HepG2 (cell line): ENCODE results near the gene CLEC16A. TPM values are rescaled to one million over a fixed set of nuclear protein-coding genes. Genes with fewer than 3 reads are reported as not detected.

Experiments
- BORCS8-MEF2B ChIP-seq: sonication (generic); formaldehyde crosslinking; IDR thresholded peaks from 2 replicates; pipeline ENCODE4 v1.8.0; 2022; ENCODE audit warnings: mild to moderate bottlenecking, missing genetic modification reagents
- FOXK1 ChIP-seq: sonication (generic); formaldehyde crosslinking; IDR thresholded peaks from 2 replicates; pipeline ENCODE4 v1.4.0; 2020; ENCODE audit warnings: low read depth, missing genetic modification reagents, borderline replicate concordance
- GMEB1 ChIP-seq: sonication (generic); formaldehyde crosslinking; IDR thresholded peaks from 2 replicates; pipeline ENCODE4 v1.5.1; 2020; ENCODE audit warnings: missing genetic modification reagents, mild to moderate bottlenecking, borderline replicate concordance
- HIVEP1 ChIP-seq: sonication (generic); formaldehyde crosslinking; IDR thresholded peaks from 2 replicates; pipeline ENCODE4 v1.4.0; 2020; ENCODE audit warnings: mild to moderate bottlenecking, missing genetic modification reagents
- ISL2 ChIP-seq: sonication (generic); formaldehyde crosslinking; IDR thresholded peaks from 2 replicates; pipeline ENCODE4 v1.5.0; 2020; ENCODE audit warnings: missing genetic modification reagents
- KLF15 ChIP-seq: sonication (generic); formaldehyde crosslinking; IDR thresholded peaks from 2 replicates; pipeline ENCODE4 v1.8.1; 2023; ENCODE audit warnings: borderline replicate concordance, mild to moderate bottlenecking, inconsistent platforms, missing genetic modification reagents, mixed read lengths
- KLF9 ChIP-seq: IDR thresholded peaks from 2 replicates; pipeline ENCODE4 v1.6.1; 2016; ENCODE audit warnings: low read depth
- MAFK ChIP-seq, 2 experiments: IDR thresholded peaks in 1 of 2; conservative IDR thresholded peaks in 1 of 2; 2 replicates each; pipeline ENCODE4 v1.6.1; 2011; ENCODE audit warnings: improper control_type of control experiment in 2 of 2, low read length in 2 of 2
- MED1 ChIP-seq: sonication (generic); formaldehyde crosslinking; IDR thresholded peaks from 2 replicates; pipeline ENCODE4 v1.4.0; 2020; ENCODE audit warnings: missing genetic modification reagents
- NCOA1 ChIP-seq: sonication (generic); formaldehyde crosslinking; IDR thresholded peaks from 2 replicates; pipeline ENCODE4 v1.9.0; 2021; ENCODE audit warnings: missing genetic modification reagents
- NCOR1 ChIP-seq: fragments of 200-600 bp; sonication (generic); IDR thresholded peaks from 2 replicates; pipeline ENCODE4 v1.7.0; 2017; ENCODE audit warnings: antibody characterized with exemption, low read length, borderline replicate concordance
- PAX8 ChIP-seq: sonication (generic); formaldehyde crosslinking; IDR thresholded peaks from 2 replicates; pipeline ENCODE4 v1.8.0; 2022; ENCODE audit warnings: mild to moderate bottlenecking, missing genetic modification reagents, borderline replicate concordance
- POLR2AphosphoS2 ChIP-seq: IDR thresholded peaks from 2 replicates; pipeline ENCODE4 v1.6.1; 2011; ENCODE audit warnings: low read depth, low read length, improper control_type of control experiment
- RARA ChIP-seq: IDR thresholded peaks from 2 replicates; pipeline ENCODE4 v1.6.1; 2016; ENCODE audit warnings: missing genetic modification reagents, missing compliant biosample characterization
- TAF15 ChIP-seq: fragments of 200-400 bp; formaldehyde crosslinking; IDR thresholded peaks from one replicate; pipeline ENCODE4 v1.6.1; 2018; ENCODE audit warnings: mild to moderate bottlenecking, low read depth, low read length; ENCODE audit not compliant: poor library complexity, severe bottlenecking
- TCF7L2 ChIP-seq: IDR thresholded peaks from 2 replicates; pipeline ENCODE4 v1.6.1; 2011; ENCODE audit warnings: mild to moderate bottlenecking, low read depth, low read length, moderate library complexity
- TRIM24 ChIP-seq: sonication (generic); formaldehyde crosslinking; IDR thresholded peaks from 2 replicates; pipeline ENCODE4 v1.8.0; 2022; ENCODE audit warnings: mild to moderate bottlenecking, missing genetic modification reagents
- USF2 ChIP-seq, 2 experiments: sonication (generic) in 1 of 2; formaldehyde crosslinking in 1 of 2; IDR thresholded peaks; 2 replicates each; pipeline versions ENCODE4 v1.5.1 to v1.6.1; 2011 to 2020; ENCODE audit warnings: borderline replicate concordance in 1 of 2, low read depth in 1 of 2, low read length in 1 of 2, mild to moderate bottlenecking in 1 of 2, missing genetic modification reagents in 1 of 2, moderate library complexity in 1 of 2
- ZFP1 ChIP-seq: IDR thresholded peaks from 2 replicates; pipeline ENCODE4 v1.6.1; 2016
- ZFX ChIP-seq: sonication (generic); formaldehyde crosslinking; IDR thresholded peaks from 2 replicates; pipeline ENCODE4 v1.4.0; 2020; ENCODE audit warnings: mild to moderate bottlenecking, low read depth, missing genetic modification reagents, moderate library complexity
- ZNF10 ChIP-seq: sonication (generic); formaldehyde crosslinking; IDR thresholded peaks from 2 replicates; pipeline ENCODE4 v1.4.0; 2020; ENCODE audit warnings: mild to moderate bottlenecking, low read depth, missing genetic modification reagents, borderline replicate concordance
- ZNF230 ChIP-seq: sonication (generic); formaldehyde crosslinking; IDR thresholded peaks from 2 replicates; pipeline ENCODE4 v1.4.0; 2020; ENCODE audit warnings: mild to moderate bottlenecking, missing genetic modification reagents
- ZNF383 ChIP-seq: sonication (generic); formaldehyde crosslinking; IDR thresholded peaks from 2 replicates; pipeline ENCODE4 v1.4.0; 2020; ENCODE audit warnings: missing genetic modification reagents, mild to moderate bottlenecking, borderline replicate concordance
- ZNF589 ChIP-seq: sonication (generic); formaldehyde crosslinking; conservative IDR thresholded peaks from 2 replicates; pipeline ENCODE4 v1.8.0; 2022; ENCODE audit warnings: mild to moderate bottlenecking, moderate library complexity, missing genetic modification reagents
- ZSCAN22 ChIP-seq: sonication (generic); formaldehyde crosslinking; IDR thresholded peaks from 2 replicates; pipeline ENCODE4 v1.4.0; 2020; ENCODE audit warnings: mild to moderate bottlenecking, missing genetic modification reagents
- polyA plus RNA-seq, 8 experiments: library from polyadenylated mRNA; depleted of rRNA in 3 of 8; stranded (reverse) in 7 of 8; unstranded in 1 of 8; fragments of >200 nt; fragmentation: Illumina TruSeq in 4 of 8; extraction: Trizol in 4 of 8; gene quantifications; 2 replicates each; pipeline versions ENCODE4 v1.2.1 to v1.2.3, GENCODE V29; 2011 to 2016; ENCODE audit warnings: low read depth in 4 of 8, missing spikeins in 1 of 8, mixed read lengths in 1 of 8; ENCODE audit not compliant: insufficient read depth in 1 of 8
- total RNA-seq, 5 experiments: library from RNA; depleted of rRNA; stranded (reverse); fragments of >200 nt; fragmentation: Illumina TruSeq; extraction: Trizol; gene quantifications; 2 replicates each; pipeline ENCODE4 v1.2.3, GENCODE V29; 2016; ENCODE audit warnings: low read depth in 1 of 5
- TF ChIP-seq, protein P1 (sequence below): conservative IDR thresholded peaks from 2 replicates; pipeline ENCODE4 v1.6.1; 2018; ENCODE audit warnings: missing genetic modification reagents

Gene CLEC16A
- total and polyA plus RNA-seq, 2 of the 13 experiments (the other 11 are each of a cell fraction or from before 2014, with no cell fraction given): 8.5 to 10.3 TPM

- TF ChIP-seq PAX8: no peak
- peak; percentile 90; the same call in 1 of the 2 replicates for TF ChIP-seq FOXK1
- peak; percentile 72; the same call in 1 of the 2 replicates for TF ChIP-seq ZSCAN22
- TF ChIP-seq TRIM24 (CRISPR knock-in tag): no peak
- TF ChIP-seq ZNF230: peak; percentile 50; the same call in 1 of the 2 replicates
- TF ChIP-seq ZNF10 (CRISPR knock-in tag): no peak
- TF ChIP-seq, protein P1, sequence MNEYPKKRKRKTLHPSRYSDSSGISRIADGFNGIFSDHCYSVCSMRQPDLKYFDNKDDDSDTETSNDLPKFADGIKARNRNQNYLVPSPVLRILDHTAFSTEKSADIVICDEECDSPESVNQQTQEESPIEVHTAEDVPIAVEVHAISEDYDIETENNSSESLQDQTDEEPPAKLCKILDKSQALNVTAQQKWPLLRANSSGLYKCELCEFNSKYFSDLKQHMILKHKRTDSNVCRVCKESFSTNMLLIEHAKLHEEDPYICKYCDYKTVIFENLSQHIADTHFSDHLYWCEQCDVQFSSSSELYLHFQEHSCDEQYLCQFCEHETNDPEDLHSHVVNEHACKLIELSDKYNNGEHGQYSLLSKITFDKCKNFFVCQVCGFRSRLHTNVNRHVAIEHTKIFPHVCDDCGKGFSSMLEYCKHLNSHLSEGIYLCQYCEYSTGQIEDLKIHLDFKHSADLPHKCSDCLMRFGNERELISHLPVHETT (CRISPR knock-in tag): 0 out of 2 replicates have a peak, but pooled peaks have one; percentile 35
- no peak for TF ChIP-seq ZFX (CRISPR knock-in tag)
- no peak for TF ChIP-seq KLF15
- TF ChIP-seq TCF7L2: no peak
- peak; percentile 91 for TF ChIP-seq RARA (CRISPR knock-in tag)
- no peak for TF ChIP-seq POLR2AphosphoS2
- peak; percentile 95 for TF ChIP-seq ISL2 (CRISPR knock-in tag)
- TF ChIP-seq MED1: peak; percentile 86
- 0 out of 2 replicates have a peak, but pooled peaks have one; percentile 43 for TF ChIP-seq BORCS8-MEF2B
- no peak for TF ChIP-seq ZNF589 (CRISPR knock-in tag)
- no peak for TF ChIP-seq USF2 (IDR thresholded peaks at IDR 0.05; ENCODE audit: low read depth, low read length)
- no peak for TF ChIP-seq USF2 (CRISPR knock-in tag; IDR thresholded peaks at IDR 0.05; ENCODE audit: borderline replicate concordance)
- TF ChIP-seq ZFP1: peak; percentile 90
- TF ChIP-seq TAF15: no peak
- TF ChIP-seq NCOA1: no peak
- 0 out of 2 replicates have a peak, but pooled peaks have one; percentile 29 for TF ChIP-seq KLF9
- TF ChIP-seq NCOR1: peak; percentile 73; the same call in 1 of the 2 replicates
- no peak for TF ChIP-seq ZNF383 (CRISPR knock-in tag)
- no peak for TF ChIP-seq HIVEP1 (CRISPR knock-in tag)
- TF ChIP-seq MAFK (conservative IDR thresholded peaks at IDR 0.05 in 1 of 2, IDR thresholded peaks at IDR 0.05 in 1 of 2; ENCODE audit: low read length in 2 of 2): no peak
- peak; percentile 39 for TF ChIP-seq GMEB1 (CRISPR knock-in tag)
Observed at GRCh38 chr16:11139326-11140097, 195.1 kb downstream of the CLEC16A start (continued).
